Caco-2 (cell line): ENCODE measurements around the gene POU3F3. TPM values are rescaled to one million over a fixed set of nuclear protein-coding genes. Genes with fewer than 3 reads are reported as not detected.

Source experiments
- BruUV-seq: library from RNA; stranded (reverse); fragments of 400-500 nt; replicated peaks from 2 replicates; lab custom pipeline; 2021; lab: Mats Ljungman, UMichigan
- CTCF ChIA-PET: fragments of 300-600 bp; sonication (Branson Sonifier 250); formaldehyde crosslinking; loops from one replicate; lab custom pipeline; 2022; ENCODE audit warnings: antibody characterized with exemption; lab: Charles Lee
- POLR2A ChIA-PET: fragments of 300-600 bp; sonication (Branson Sonifier 250); formaldehyde crosslinking; loops from one replicate; lab custom pipeline; 2022; ENCODE audit warnings: antibody characterized with exemption; lab: Charles Lee
- DNase-seq, 2 experiments: peaks; one replicate each; pipeline versions ENCODE4 v3.0.0 to v3.0.0-alpha.2; 2020 to 2022
- H3K27me3 ChIP-seq: replicated peaks from 2 replicates; pipeline ENCODE4 v1.6.0; 2011; ENCODE audit warnings: low read length; ENCODE audit not compliant: control insufficient read depth, insufficient read depth
- H3K36me3 ChIP-seq: 2 replicates; pipeline ENCODE4 v1.5.1; 2011; ENCODE audit warnings: low read length; ENCODE audit not compliant: control insufficient read depth, insufficient read depth
- H3K4me1 ChIP-seq: fragments of 250-450 bp; sonication (Bioruptor Pico); 2 replicates; pipeline ENCODE4 v1.5.1; 2020; ENCODE audit warnings: mild to moderate bottlenecking
- H3K4me3 ChIP-seq: 2 replicates; pipeline ENCODE4 v1.5.1; 2011; ENCODE audit warnings: low read depth, mild to moderate bottlenecking, control low read depth, low read length
- H3K9me3 ChIP-seq: fragments of 250-450 bp; sonication (Bioruptor Pico); 2 replicates; pipeline ENCODE4 v1.5.1; 2020; ENCODE audit warnings: mild to moderate bottlenecking, moderate library complexity
- H3K27ac Mint-ChIP-seq: one replicate; pipeline ENCODE4 v1.8.0; 2022; ENCODE audit warnings: mixed read lengths; ENCODE audit not compliant: unreplicated experiment
- H3K27me3 Mint-ChIP-seq: one replicate; pipeline ENCODE4 v1.8.0; 2022; ENCODE audit warnings: mixed read lengths; ENCODE audit not compliant: insufficient read depth, unreplicated experiment
- H3K36me3 Mint-ChIP-seq: one replicate; pipeline ENCODE4 v1.8.0; 2022; ENCODE audit warnings: mild to moderate bottlenecking, mixed read lengths; ENCODE audit not compliant: insufficient read depth, unreplicated experiment
- H3K4me1 Mint-ChIP-seq: one replicate; pipeline ENCODE4 v1.8.0; 2022; ENCODE audit warnings: low read depth, mixed read lengths; ENCODE audit not compliant: unreplicated experiment
- H3K4me3 Mint-ChIP-seq: one replicate; pipeline ENCODE4 v1.8.0; 2022; ENCODE audit warnings: mild to moderate bottlenecking, moderate library complexity, mixed read lengths; ENCODE audit not compliant: unreplicated experiment
- H3K9me3 Mint-ChIP-seq: one replicate; pipeline ENCODE4 v1.8.0; 2022; ENCODE audit warnings: mixed read lengths; ENCODE audit not compliant: unreplicated experiment
- intact Hi-C: fragments of 100-400 bp; cut with micrococcal nuclease; formaldehyde crosslinking; loops from one replicate; pipeline ENCODE4 v1.10.0; 2022; ENCODE audit not compliant: unreplicated experiment
- total RNA-seq: library from RNA; stranded (reverse); gene quantifications from 2 replicates; pipeline ENCODE4 v1.2.3, GENCODE V29; 2022
- TF ChIP-seq, protein P1 (sequence below), 2 experiments: fragments of 200-600 bp in 1 of 2; IDR thresholded peaks; 1 replicate in 1 of 2; 2 replicates in 1 of 2; pipeline versions ENCODE4 v1.5.1 to v1.8.0; 2011 to 2022; ENCODE audit warnings: antibody characterized with exemption in 1 of 2, control low read depth in 1 of 2, inconsistent platforms in 1 of 2, low read depth in 1 of 2, low read length in 1 of 2, mild to moderate bottlenecking in 1 of 2, moderate library complexity in 1 of 2; ENCODE audit not compliant: insufficient read depth in 1 of 2, severe bottlenecking in 1 of 2, unreplicated experiment in 1 of 2

POU3F3 gene
- total RNA-seq, 1 experiment from 2014 or later = not detected

DNA sequence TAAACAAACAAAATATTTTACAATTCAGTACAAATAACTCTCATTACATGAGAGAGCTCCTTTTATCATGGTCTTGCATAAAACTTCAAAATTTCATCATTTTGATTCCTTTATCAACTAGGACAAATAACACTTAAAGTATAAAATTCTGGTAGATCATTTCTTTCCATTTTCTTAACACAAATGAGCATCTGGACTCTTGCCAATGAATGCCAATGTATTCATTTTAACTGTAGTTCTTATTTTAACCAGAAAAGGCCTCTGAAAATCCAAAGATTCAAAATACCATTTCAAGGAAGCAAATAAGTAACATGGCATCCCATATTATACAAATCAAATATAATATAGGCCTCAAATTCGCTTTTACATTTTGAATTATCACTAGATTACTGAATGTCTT, 13.8 kb upstream of the POU3F3 start:
- no peaks in the 10 kb centered on the region for H3K4me1 ChIP-seq
- H3K27me3 Mint-ChIP-seq = peaks cover 16% of the 10 kb centered on the region
- no peaks in the 10 kb centered on the region for H3K4me1 Mint-ChIP-seq
- no peaks in the 10 kb centered on the region for H3K36me3 ChIP-seq
- ChIA-PET POLR2A (no interaction called here), CTCF (no interaction called here)
- no peaks in the 10 kb centered on the region for H3K36me3 Mint-ChIP-seq
- TF ChIP-seq, protein P1, sequence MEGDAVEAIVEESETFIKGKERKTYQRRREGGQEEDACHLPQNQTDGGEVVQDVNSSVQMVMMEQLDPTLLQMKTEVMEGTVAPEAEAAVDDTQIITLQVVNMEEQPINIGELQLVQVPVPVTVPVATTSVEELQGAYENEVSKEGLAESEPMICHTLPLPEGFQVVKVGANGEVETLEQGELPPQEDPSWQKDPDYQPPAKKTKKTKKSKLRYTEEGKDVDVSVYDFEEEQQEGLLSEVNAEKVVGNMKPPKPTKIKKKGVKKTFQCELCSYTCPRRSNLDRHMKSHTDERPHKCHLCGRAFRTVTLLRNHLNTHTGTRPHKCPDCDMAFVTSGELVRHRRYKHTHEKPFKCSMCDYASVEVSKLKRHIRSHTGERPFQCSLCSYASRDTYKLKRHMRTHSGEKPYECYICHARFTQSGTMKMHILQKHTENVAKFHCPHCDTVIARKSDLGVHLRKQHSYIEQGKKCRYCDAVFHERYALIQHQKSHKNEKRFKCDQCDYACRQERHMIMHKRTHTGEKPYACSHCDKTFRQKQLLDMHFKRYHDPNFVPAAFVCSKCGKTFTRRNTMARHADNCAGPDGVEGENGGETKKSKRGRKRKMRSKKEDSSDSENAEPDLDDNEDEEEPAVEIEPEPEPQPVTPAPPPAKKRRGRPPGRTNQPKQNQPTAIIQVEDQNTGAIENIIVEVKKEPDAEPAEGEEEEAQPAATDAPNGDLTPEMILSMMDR (IDR thresholded peaks at IDR 0.05; ENCODE audit: insufficient read depth in 1 of 2, low read depth in 1 of 2, low read length in 1 of 2, severe bottlenecking in 1 of 2, unreplicated experiment in 1 of 2) = no peak
- no TSS peak for BruUV-seq
- no peak overlapping the region for H3K4me3 Mint-ChIP-seq
- no peaks in the 10 kb centered on the region for H3K9me3 Mint-ChIP-seq
- intact Hi-C loops = no loop called here
- no peaks in the 10 kb centered on the region for H3K9me3 ChIP-seq
- DNase-seq = no peak
- no peaks in the 10 kb centered on the region for H3K27me3 ChIP-seq
- no peak overlapping the region for H3K4me3 ChIP-seq
- H3K27ac Mint-ChIP-seq = no peak overlapping the region

DNA sequence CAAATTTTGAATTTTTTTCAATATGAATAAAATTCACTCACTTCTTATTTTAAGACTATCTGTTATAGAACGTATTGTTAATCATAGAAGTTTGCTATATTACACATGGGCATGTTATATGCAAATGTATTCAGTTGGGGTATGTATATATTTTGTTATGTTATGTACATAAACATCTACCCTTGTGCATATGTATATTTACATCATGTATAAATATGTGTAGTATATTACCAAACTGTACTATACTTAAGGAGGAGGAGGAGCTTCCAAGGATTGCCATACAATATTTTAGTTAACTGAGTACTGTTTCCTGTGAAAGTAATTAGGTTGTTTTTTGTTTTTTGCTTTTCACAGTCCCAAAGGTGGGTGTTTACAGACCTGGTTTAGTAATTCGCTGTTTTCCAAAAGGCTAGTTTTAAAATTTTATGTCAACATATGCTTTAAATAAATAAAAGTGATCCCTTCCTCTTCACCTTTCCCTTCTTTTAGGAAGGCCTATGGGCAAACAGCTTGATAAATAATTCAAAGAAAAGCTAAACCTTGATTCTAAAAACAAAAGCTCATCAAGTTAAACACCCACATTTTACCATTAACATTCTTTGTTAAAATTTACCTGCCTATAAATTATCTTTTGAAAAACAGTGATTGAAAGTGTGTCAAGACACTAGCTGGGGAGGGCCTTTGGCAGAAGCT, 12.9 kb upstream of the POU3F3 start:
- H3K36me3 ChIP-seq = no peaks in the 10 kb centered on the region
- no peaks in the 10 kb centered on the region for H3K4me1 Mint-ChIP-seq
- no peak overlapping the region for H3K27ac Mint-ChIP-seq
- H3K4me3 ChIP-seq = no peak overlapping the region
- no peak for DNase-seq
- H3K4me1 ChIP-seq = no peaks in the 10 kb centered on the region
- CTCF ChIA-PET = no interaction called here
- H3K27me3 ChIP-seq = no peaks in the 10 kb centered on the region
- TF ChIP-seq, protein P1 (IDR thresholded peaks at IDR 0.05; ENCODE audit: insufficient read depth in 1 of 2, low read depth in 1 of 2, low read length in 1 of 2, severe bottlenecking in 1 of 2, unreplicated experiment in 1 of 2) = no peak
- POLR2A ChIA-PET = no interaction called here
- intact Hi-C loops = no loop called here
- H3K27me3 Mint-ChIP-seq = peaks cover 17% of the 10 kb centered on the region
- H3K9me3 ChIP-seq = no peaks in the 10 kb centered on the region
- no peaks in the 10 kb centered on the region for H3K9me3 Mint-ChIP-seq
- no peaks in the 10 kb centered on the region for H3K36me3 Mint-ChIP-seq
- no peak overlapping the region for H3K4me3 Mint-ChIP-seq
- no TSS peak for BruUV-seq

DNA sequence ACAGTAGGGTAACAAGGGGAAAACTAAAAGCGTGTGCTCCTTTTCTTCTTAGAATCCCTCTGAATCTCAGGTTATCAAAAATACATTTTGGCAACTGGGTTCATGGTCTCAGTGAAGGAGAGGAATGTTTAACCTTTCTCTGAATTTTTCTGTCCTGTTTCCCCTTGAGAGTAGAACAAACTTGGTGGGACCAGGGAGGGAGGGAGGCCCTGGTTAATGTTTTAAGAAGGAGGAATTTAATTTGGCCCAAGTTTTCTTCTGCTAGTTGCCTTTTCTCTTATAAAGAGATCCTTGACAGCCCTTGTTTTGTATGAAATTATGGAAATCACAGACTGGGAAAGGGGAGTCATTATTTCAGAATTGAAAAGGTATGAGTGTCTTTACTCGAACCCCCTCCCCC, 12.2 kb upstream of the POU3F3 start:
- Histone ChIP-seq H3K4me1 (no peaks in the 10 kb centered on the region), H3K9me3 (no peaks in the 10 kb centered on the region), H3K27me3 (no peaks in the 10 kb centered on the region), H3K4me3 (no peak overlapping the region), H3K36me3 (no peaks in the 10 kb centered on the region)
- Mint-ChIP-seq H3K4me3 (no peak overlapping the region), H3K4me1 (no peaks in the 10 kb centered on the region), H3K27me3 (peaks cover 16% of the 10 kb centered on the region), H3K27ac (no peak overlapping the region), H3K9me3 (no peaks in the 10 kb centered on the region), H3K36me3 (no peaks in the 10 kb centered on the region)
- ChIA-PET CTCF (no interaction called here), POLR2A (no interaction called here)
- no peak for DNase-seq
- BruUV-seq = no TSS peak
- intact Hi-C loops = no loop called here
- TF ChIP-seq, protein P1 (IDR thresholded peaks at IDR 0.05; ENCODE audit: insufficient read depth in 1 of 2, low read depth in 1 of 2, low read length in 1 of 2, severe bottlenecking in 1 of 2, unreplicated experiment in 1 of 2) = no peak
